HG03064 (cell line): ENCODE measurements around the gene PHF10.

Source experiments
- ATAC-seq: cut with Tn5 transposase; IDR thresholded peaks from one replicate; pipeline ENCODE4 v1.9.1; 2021; ENCODE audit warnings: low read depth; ENCODE audit not compliant: unreplicated experiment

The PHF10 gene

DNA sequence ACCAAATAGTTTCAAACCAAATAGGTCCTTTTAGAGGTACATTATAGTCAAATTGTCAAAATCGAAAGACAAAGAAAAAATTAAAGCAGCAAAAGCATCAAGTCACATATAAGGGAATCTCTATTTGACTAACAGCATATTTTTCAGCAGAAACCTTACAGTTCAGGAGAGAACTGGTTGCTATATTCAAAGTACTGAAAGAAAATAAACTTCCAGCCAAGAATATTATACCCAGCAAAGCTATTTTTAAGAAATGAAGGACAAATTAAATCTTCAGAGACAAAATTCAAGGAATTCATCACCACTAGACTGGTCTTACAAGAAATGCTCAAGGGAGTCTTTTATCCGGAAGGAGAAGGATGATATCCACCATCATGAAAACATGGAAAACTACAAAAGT is 38.4 kb downstream of the PHF10 start:
- ATAC-seq = no peak

DNA sequence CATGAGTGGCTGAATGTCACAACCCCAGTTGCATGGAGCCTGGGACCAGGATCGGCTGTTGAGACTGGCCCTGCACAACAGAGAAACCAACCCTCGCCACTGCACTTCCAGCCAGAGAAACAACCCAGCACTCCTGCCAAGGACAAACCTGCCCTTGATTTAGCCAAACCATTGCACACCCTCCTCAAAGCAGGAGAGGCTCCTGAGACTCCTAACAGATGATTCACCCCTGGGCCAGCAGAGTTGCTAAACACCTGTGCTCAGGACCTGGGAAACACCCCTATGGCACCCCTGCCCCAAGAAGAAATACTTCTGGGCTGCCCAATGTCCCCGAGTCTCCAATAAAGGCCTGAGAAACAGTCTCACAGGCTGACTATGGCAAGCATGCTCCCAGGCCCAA is 40.2 kb downstream of the PHF10 start:
- no peak for ATAC-seq

DNA sequence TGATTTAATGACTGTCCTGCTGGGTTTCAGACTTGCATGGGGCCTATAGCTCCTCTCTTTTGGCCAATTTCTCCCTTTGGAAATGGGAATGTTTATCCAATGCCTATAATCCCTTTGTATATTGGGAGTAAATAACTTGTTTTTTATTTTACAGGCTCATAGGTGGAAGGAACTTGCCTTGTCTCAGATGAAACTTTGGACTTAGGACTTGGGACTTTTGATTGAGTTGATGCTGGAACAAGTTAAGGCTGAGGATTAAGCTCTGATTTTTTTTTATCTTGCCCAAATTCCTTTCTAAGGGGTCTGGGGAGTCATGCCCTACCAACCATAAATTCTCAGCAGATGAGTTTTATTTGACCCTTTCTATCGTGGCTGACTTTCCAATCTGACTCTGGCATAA is 46.0 kb downstream of the PHF10 start:
- no peak for ATAC-seq

DNA sequence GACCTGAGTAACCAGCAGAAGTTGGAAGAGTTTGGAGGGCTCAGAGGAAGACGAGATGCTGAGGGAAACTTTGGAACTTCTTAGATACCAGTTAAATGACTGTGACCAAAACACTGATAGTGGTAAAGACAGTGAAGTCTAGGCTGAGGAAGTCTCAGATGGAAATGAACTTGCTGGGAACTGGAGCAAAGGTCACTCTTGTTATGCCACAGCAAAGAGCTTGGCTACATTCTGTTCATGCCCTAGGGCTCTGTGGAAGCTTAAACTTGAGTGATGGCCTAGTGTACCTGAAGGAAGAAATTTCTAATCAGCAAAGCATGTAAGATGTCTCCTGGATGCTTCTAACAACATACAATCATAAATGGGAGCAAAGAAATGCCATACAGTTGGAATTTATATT is 47.2 kb downstream of the PHF10 start:
- ATAC-seq = no peak

DNA sequence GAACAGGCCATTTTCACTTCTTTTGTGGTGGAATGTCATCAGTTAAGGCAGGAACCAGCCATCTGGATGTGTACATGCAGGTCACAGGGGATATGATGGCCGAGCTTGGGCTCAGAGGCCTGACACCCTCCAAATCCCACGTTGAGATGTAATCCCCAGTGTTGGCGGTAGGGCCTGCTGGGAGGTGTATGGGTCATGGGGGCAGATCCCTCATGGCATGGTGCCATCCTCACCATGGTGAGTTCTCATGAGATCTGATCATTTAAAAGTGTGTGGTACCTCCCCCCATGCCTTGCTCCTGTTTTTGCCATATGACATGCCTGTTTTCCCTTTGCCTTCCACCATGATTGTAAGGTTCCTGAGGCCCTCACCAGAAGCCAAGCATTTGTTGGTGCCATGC is 49.3 kb downstream of the PHF10 start:
- ATAC-seq = no peak

DNA sequence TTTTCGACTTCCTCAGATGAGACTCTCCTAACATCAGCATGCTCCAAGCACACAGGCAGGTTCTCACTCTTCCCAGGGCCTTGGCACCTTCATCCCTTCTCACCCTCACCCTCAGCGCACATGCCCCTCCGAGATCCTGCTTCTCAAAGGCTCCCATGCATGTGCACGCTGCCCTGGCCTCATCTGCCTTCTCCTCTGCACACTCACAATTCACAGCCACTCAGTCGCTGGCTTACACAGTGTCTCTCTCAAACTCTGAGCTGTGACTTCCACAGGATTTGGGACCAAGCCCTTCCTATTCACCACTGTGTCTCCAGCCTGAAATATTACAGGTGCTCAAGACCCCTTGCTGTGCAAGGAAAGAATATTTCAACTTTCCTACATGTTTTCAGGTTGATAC is 52.7 kb downstream of the PHF10 start:
- no peak for ATAC-seq

DNA sequence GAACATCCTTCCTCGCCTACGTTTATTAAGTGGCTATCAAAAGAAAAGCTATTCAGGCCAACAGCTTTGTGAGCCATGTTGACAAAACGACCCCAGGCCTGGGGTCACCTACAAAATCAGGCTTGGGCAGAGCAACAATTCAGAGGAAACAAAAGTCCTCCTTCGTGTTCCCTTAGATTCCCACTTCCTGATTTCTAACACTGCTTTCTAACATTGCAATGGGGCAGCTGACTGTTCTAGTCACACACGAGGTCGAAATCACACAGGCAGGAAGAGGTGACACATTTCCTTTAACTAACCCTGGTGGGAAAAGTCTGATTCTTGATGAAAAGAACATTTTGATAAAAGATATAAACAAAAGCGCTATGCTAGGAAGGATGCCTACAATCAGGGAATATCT is 54.4 kb downstream of the PHF10 start:
- no peak for ATAC-seq

DNA sequence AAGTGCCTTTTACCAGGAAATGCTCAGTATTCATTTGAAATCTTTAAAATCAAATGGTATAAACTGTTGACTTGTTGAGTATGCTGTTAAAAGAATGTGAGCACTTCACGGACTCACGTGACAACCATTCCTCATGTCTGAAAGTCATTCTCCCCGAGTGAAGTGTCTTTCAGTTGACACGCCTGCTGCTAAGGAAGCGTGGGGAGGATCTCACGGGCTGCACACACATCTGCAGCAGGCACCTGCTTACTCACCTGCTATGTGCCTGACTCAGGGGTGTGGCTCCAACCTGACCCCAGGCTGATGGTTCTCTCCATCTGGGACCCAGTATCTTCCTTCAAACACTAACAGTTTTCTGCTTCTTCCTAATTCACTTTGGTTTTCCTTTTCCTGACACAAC is 55.2 kb downstream of the PHF10 start:
- no peak for ATAC-seq

DNA sequence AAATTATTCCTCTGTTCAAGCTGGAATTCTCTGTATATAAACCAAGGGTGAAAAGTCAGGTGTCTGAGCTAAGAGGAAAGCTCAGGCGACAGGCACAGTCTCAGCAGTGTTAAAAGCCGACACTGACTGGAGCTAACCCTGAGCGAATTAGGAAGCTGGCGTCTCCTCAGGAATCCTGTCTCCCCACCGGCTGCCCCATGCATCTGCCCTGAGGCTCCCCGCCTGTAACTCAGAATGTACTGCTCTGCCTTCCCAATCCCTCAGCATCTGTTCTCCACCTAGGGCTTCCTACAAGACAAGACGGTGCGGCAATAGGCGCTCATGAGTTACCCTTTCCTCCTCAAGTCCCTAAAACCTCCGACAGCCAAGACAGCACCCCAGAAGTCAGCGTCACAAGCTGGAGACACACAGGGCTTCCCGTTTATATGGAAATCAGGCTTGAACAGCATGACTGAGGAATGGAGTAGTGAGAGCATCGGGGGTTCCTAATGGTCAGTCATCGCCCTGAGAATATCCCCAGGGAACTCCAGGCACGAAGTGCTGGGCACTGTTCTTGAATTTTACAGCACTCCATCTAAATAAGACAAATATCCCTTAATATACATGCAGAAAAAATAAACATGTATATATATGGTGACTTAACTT is 56.0 kb downstream of the PHF10 start:
- ATAC-seq = no peak

DNA sequence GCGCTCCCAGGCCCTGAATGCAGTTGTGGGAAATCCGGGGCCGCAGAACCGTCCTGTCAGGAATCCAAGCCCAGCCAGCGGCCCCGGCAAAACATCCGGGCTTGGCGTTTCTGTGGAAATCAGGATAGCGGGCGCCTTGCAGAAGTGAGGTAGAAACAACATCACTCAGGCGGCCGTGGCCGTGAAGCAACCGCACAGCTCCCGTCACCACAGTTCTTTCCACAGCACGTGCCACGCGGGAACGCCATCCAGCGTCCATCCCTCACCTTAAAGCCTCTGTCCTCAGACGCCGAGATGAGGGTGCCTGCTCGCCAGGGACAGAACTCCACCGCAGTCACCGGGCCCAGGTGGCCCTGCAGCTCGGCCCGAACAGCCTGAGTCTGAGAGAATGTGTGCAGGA is 56.6 kb downstream of the PHF10 start:
- ATAC-seq = no peak

DNA sequence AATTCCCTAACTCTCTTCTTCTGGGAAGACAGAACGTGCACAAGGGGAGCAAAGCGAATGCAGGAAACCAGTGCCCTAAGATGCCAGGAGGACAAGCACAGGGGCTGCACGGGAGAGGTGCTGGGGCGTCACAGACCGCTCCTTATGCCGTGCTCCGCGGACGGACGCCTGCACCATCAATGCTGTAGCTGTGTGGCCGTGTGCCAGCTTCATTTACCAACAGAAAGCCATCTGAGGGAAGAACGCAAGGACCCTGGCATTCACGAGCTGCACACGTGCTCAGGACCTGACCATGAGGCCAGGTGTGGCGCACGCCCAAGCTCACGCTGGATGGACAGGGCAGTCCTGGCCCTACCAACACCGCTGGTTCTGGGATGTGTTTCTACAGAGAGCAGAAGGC is 57.9 kb downstream of the PHF10 start:
- ATAC-seq = no peak

DNA sequence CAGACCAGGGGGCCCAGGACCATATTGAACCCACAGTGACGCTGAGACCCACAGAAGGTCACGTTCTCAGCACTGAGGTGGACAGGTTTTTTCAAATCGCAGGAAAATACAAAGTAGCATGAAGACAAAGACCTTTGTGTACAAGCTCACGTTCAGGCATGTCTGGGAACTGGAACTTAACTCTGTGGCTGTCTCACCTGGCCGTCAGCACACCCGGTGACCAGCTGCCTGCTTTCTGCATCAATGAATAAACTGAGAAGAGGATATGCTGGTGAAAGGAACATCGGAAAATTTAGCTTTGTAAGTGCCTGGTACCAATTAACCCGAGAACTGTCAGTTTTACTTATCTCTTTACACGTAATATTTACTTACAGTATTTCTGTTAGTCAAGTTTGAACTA is 59.0 kb downstream of the PHF10 start:
- no peak for ATAC-seq

DNA sequence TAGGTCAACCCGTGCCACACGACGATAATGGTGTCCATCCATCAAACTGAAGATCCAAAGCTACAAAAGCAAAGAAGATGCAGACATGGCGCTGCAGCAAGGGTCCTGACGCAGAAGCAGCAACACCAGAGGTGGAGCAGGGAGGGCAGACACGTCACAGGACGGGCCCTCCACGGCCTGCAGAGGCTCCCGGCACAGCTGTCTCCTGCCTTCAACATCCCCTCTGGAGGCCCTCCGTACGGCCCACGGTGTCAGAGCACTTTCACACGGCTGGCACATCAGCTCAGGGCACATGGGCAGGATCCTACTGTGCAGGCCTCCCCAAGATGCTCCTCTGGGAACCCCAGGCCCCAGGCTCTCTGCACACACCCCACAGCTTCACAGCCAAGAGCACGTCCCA is 60.1 kb downstream of the PHF10 start:
- ATAC-seq = no peak

DNA sequence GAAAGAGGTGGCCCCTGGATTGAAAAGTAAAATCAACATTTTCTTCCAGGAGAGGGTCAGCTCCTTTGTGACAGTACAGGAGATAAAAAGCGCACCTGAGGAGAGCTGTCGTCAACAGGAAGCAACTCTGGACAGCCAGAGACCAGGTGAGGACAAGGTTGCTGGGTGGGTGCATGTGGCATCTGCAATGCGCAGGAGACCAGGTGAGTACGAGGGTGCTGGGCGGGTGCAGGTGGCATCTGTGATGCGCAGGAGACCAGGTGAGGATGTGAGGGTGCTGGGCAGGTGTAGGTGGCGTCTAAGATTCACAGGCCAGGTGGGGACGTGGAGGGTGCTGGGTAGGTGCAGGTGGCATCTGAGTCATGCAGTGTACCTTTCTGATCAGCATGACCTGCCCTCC is 60.8 kb downstream of the PHF10 start:
- ATAC-seq = no peak

DNA sequence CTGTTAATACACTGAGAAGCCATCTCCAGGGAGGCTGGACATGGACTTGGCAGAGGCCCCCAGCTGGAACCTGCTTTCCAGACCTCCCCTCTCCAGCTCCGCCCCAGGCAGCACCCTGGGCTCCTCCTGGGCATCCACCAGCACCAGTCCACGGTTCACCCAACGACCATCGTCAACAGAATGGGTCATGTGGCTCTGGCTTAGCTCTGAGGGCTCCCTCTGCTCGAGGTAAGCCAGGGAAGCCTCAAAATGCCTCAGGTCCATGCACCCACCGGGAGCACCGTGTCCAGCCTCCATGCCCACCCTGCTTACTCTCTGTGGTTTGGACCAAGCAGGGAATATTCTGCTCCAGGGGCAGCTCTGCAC is 62.9 kb downstream of the PHF10 start:
- ATAC-seq = no peak

DNA sequence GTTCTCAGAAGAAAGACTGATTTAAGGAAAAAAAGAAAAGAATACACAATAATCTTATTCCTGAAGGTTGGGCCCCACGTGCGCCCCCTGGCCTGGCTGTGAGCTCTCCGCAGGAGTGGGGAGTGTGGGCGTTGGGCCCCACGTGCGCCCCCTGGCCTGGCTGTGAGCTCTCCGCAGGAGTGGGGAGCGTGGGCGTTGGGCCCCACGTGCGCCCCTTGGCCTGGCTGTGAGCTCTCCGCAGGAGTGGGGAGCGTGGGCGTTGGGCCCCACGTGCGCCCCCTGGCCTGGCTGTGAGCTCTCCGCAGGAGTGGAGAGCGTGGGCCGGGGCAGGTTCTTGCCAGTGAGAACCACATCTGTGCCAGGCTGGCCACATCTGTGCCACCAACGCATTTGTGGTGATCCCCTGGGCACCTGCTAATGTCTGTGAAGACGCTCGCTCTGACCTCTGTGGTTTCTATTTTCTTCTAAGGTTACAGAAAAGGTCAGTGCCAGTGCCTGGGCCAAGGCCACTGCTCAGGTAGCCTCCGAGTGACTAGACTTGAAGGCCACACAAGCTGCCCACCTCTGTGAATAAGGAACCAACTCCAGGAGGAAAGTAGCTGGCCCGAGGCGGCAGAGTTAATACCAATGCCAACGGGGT is 63.4 kb downstream of the PHF10 start:
- ATAC-seq = no peak

DNA sequence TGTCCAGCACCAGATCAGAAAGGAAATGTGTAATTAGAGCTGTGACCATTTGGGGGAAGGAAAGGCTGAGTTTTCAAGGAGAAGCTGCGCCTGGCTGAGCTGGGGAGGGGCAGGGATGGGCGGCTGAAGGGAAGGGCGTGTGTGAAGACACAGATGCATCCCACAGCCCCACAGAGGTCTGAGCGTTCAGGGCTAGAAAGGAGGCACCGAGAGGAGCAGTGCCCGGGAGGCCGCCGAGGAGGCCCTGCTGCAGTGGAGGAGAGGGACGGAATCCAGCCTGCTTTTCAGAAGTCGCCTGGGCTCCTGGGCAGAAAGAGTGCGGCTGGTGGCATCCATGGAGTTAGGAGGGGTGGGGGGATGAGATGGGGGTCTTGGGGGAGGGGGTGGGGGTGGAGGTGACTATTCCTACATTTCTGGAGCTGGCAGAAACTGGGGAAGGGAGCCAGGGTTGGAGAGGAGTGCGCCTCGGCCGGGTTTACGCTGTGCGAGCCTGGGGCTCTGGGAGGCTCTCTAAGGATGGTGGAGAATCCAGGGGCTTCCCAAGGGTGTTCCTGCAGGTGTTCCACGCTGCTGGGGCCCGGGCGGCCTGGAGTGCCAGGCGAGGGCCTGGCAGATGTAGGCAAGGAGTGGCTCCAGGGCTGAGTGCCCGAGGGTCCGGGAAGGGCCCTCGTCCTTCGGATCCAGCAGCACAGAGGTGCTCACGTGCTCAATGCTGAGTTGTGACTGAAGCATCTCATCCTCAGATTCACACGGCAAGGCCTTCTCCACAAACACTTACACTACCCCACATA is 64.3 kb downstream of the PHF10 start:
- ATAC-seq = no peak

DNA sequence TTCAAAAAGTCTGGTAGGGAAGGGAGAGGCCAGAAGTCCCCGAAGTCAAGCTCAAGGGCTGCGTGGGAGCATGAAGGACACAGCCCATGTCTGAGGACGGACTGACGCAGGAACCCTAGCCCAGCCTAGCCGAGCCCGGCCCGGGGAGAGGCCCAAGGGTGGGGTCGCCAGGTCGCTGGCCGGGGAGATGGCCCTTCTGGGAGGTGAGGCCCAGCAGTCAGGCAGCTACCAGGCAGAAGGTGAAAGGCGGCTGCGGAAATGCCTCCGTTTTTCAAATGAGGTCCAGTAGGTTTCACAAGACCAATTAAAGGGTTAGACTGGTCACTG is 67.1 kb downstream of the PHF10 start:
- no peak for ATAC-seq

DNA sequence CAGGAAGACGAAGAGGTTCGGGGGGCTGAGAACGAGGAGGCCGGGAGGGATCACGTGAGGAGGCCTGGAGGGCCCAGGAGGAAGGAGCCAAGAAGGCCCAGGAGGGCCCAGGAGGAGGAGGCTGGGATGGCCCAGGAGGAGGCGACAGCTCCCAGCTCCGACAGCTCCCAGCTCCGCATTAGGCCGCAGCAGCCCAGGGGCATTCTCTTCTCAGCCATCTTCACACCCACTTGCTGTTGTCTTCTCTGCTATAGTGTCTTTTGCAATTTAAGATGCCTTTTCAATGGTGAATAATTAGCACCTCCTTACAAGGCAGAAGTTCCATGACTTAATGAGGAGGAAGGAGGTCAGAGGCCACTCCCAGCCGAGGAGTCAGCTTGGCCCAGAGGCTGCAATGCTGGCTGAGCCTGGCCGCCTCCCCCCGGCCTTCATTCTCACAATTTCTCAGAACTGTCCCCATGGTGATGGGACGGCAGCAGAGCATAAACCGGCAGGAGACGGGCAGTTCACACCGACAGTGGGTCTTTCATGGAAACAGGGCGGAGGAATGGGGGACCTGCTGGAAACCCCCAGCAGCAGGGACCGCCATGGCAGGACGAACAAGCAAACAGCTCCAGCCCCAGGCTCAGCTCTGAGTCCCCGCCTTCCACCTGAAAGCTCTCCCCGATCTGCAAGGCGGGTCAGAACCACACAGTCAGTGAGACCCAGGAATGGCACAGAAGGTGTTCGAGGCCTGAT is 67.6 kb downstream of the PHF10 start:
- ATAC-seq = no peak

DNA sequence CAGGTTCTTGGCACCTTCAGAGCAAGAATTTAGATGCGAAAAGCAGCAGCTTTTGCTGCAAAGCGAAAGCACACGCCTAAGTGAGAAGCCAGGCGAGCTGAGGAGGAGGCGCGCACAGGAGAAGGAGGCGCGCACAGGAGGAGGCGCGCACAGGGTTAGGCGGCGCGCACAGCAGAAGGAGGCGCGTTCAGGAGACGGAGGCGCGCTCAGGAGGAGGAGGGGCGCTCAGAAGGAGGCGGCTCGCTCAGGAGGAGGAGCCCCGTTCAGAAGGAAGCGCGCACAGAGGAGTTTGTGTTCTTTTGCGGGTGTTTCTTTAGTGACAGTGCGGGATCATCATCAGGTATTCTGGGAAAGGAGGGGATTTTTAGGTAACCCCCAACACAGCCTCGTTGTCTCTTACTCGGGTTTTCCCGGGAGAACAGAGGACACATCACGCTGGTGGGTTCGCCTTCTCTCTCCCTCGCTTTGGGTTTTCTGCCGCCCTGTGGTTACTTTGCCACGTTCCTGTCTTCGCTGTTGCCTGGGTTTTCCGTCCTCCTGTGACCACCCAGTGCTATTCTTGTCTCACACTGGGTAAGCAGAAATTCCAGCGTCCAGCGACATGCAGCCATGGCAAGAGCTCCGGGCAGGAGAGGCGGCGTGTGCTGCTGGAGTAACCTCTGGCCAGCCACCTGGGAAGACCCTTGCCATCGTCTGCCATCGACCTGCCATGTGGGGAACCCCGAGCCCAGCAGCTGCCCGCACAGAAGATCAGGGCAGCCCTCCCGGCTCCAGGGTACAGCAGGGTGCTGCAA is 69.5 kb downstream of the PHF10 start:
- ATAC-seq = peak; percentile 89
